ENCODE measurements around the gene ZBTB38. TPM values are rescaled to one million over a fixed set of nuclear protein-coding genes. Genes with fewer than 3 reads are reported as not detected.
A peak's percentile ranks its signal among the peaks of the same experiment; 100 is the strongest.

ZBTB38 gene
- total and polyA plus RNA-seq, 2 donors from 2014 or later, result 8.6 to 113 TPM

DNA sequence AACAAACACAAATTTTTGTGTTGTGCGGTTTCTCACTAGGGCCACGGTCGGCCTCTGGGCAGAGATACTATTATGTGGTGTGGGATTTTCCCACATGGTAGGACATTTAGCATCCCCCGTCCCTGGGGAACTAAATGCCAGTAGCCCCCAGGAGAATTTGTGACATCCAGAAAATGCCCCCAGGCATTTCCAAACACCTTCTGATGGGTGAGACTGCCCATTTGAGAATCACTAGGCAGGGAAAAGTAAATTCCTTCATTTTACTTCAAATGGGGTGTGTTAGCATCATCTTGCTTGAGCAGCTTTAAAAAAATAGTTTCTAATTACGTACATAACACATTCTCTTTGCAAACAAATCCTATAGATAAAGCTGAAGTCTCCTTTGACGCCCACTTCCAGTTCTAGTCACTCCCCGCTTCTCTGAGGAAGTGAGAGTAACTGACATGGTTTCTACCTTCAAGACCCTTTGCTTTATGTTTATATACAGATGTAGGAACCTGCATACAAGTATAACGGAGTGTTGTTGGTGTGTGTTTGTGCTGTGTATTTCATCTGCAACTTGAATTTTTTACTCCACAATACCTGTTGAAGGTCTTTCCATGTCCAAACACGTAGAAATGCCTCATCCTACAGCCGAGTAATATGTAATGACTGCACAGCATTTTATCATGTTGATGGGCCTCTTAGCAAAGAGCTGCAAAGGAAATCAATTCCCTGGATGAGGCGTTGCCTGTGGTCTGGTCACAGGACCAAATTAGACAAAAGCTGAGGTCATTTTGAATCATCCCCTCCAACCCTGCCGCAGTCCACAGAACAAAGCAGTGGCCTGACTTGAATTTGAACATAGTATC lies 31.4 kb upstream of the ZBTB38 start:
- Histone ChIP-seq H3K27me3 (ENCODE audit: control insufficient read depth, insufficient read depth, low read length) (no peaks in the 10 kb centered on the region), H3K4me1 (ENCODE audit: control insufficient read depth in 2 of 3, insufficient read depth in 2 of 3, low read depth in 1 of 3, low read length in 3 of 3) (peaks cover 0 to 4% (median 3%) of the 10 kb centered on the region in 3 donors), H3K4me3 (ENCODE audit: low read length in 3 of 3) (no peak overlapping the region), H3K9me3 (ENCODE audit: control insufficient read depth in 2 of 3, insufficient read depth in 1 of 3, low read length in 3 of 3) (no peaks in the 10 kb centered on the region), H3K36me3 (ENCODE audit: control insufficient read depth in 2 of 3, insufficient read depth in 3 of 3, low read length in 3 of 3) (no peaks in the 10 kb centered on the region), H3K27ac (ENCODE audit: low read depth in 2 of 2, low read length in 2 of 2) (no peak overlapping the region), H3K9ac (ENCODE audit: low read length in 3 of 3) (no peak overlapping the region)
- no peak for FAIRE-seq
- intact Hi-C loops (cut with DNase I), result no loop called here
- DNase-seq, result peak in 1 of 5 donors; percentile 27
- TF ChIP-seq, protein P1, sequence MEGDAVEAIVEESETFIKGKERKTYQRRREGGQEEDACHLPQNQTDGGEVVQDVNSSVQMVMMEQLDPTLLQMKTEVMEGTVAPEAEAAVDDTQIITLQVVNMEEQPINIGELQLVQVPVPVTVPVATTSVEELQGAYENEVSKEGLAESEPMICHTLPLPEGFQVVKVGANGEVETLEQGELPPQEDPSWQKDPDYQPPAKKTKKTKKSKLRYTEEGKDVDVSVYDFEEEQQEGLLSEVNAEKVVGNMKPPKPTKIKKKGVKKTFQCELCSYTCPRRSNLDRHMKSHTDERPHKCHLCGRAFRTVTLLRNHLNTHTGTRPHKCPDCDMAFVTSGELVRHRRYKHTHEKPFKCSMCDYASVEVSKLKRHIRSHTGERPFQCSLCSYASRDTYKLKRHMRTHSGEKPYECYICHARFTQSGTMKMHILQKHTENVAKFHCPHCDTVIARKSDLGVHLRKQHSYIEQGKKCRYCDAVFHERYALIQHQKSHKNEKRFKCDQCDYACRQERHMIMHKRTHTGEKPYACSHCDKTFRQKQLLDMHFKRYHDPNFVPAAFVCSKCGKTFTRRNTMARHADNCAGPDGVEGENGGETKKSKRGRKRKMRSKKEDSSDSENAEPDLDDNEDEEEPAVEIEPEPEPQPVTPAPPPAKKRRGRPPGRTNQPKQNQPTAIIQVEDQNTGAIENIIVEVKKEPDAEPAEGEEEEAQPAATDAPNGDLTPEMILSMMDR (IDR thresholded peaks at IDR 0.05; ENCODE audit: borderline replicate concordance, extremely low read depth, insufficient read depth), result no peak

DNA sequence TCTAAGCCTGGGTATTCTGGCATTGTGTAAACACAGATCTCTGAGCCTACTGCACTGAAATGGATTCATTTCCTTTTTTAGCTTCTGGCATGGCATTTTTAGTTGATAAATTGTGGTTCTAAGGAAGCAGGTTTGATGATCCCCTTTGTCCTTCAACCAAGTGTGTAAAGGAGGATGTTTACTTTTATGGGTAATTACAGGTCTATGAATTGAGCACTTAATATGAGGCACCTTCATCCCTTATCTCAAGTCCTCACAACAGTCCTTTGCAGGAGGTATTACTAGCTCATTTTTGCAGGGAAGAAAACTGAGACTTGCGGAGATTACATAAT lies 30.8 kb upstream of the ZBTB38 start:
- Histone ChIP-seq H3K9ac (ENCODE audit: low read length in 3 of 3) (no peak overlapping the region), H3K27me3 (ENCODE audit: control insufficient read depth, insufficient read depth, low read length) (no peaks in the 10 kb centered on the region), H3K36me3 (ENCODE audit: control insufficient read depth in 2 of 3, insufficient read depth in 3 of 3, low read length in 3 of 3) (no peaks in the 10 kb centered on the region), H3K4me1 (ENCODE audit: control insufficient read depth in 2 of 3, insufficient read depth in 2 of 3, low read depth in 1 of 3, low read length in 3 of 3) (peaks cover 0 to 4% (median 0%) of the 10 kb centered on the region in 3 donors), H3K4me3 (ENCODE audit: low read length in 3 of 3) (no peak overlapping the region), H3K9me3 (ENCODE audit: control insufficient read depth in 2 of 3, insufficient read depth in 1 of 3, low read length in 3 of 3) (no peaks in the 10 kb centered on the region), H3K27ac (ENCODE audit: low read depth in 2 of 2, low read length in 2 of 2) (no peak overlapping the region)
- no peak for DNase-seq
- TF ChIP-seq, protein P1 (IDR thresholded peaks at IDR 0.05; ENCODE audit: borderline replicate concordance, extremely low read depth, insufficient read depth), result no peak
- intact Hi-C loops (cut with DNase I), result no loop called here
- no peak for FAIRE-seq

GRCh38 chr3:141337991-141338390 lies 30.3 kb upstream of the ZBTB38 start:
- Histone ChIP-seq H3K27ac (ENCODE audit: low read depth in 2 of 2, low read length in 2 of 2) (no peak overlapping the region), H3K27me3 (ENCODE audit: control insufficient read depth, insufficient read depth, low read length) (no peaks in the 10 kb centered on the region), H3K36me3 (ENCODE audit: control insufficient read depth in 2 of 3, insufficient read depth in 3 of 3, low read length in 3 of 3) (no peaks in the 10 kb centered on the region), H3K4me1 (ENCODE audit: control insufficient read depth in 2 of 3, insufficient read depth in 2 of 3, low read depth in 1 of 3, low read length in 3 of 3) (peaks cover 0 to 4% (median 0%) of the 10 kb centered on the region in 3 donors), H3K4me3 (ENCODE audit: low read length in 3 of 3) (no peak overlapping the region), H3K9me3 (ENCODE audit: control insufficient read depth in 2 of 3, insufficient read depth in 1 of 3, low read length in 3 of 3) (no peaks in the 10 kb centered on the region), H3K9ac (ENCODE audit: low read length in 3 of 3) (no peak overlapping the region)
- intact Hi-C loops (cut with DNase I), result no loop called here
- no peak for DNase-seq
- FAIRE-seq, result no peak
- TF ChIP-seq, protein P1 (IDR thresholded peaks at IDR 0.05; ENCODE audit: borderline replicate concordance, extremely low read depth, insufficient read depth), result no peak
